ENCODE results near the gene RBPMS2.
A peak's percentile ranks its signal among the peaks of the same experiment; 100 is the strongest.

RBPMS2 gene

DNA sequence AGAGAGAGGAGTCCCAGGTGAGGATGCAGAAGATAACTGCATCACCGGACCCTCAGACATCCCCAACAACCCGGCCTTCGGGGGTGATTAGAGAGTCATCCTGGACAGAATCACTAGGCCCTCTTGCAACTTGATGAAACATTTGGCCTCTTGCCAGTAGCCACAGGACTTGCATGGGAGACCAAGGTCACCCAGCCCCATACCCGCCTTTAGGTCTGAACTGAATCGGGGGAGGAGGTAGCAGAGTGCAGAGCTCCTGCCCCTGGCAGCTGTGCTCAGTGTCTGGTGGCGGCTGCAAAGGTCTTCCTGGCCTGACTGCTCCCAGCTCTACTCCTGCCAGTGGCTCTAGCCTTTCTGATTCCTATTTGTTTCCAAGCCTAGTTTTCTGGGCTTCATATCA, 37.7 kb upstream of the RBPMS2 start:
- H3K36me3 ChIP-seq (ENCODE audit: control insufficient read depth, insufficient read depth, low read length) = peaks cover 3% of the 10 kb centered on the region
- H3K79me2 ChIP-seq (ENCODE audit: control insufficient read depth, insufficient read depth, low read length) = no peaks in the 10 kb centered on the region
- no peaks in the 10 kb centered on the region for H3K27me3 ChIP-seq (ENCODE audit: insufficient read depth, low read length, poor library complexity)
- H3K23ac ChIP-seq (ENCODE audit: low read length) = no peak overlapping the region
- H3K27ac ChIP-seq (ENCODE audit: low read depth, low read length) = peak overlapping the region; percentile 15
- H2BK5ac ChIP-seq (ENCODE audit: low read length) = no peak overlapping the region
- peaks cover 21% of the 10 kb centered on the region for H3K4me1 ChIP-seq (ENCODE audit: control insufficient read depth, low read depth, low read length)
- H3K79me1 ChIP-seq (ENCODE audit: low read length) = no peaks in the 10 kb centered on the region
- no CpG with 5 or more reads among the region's 6 CpGs for WGBS (ENCODE audit: extremely low coverage, insufficient coverage, low lambda C conversion rate)
- peak overlapping the region; percentile 71 for H3K4ac ChIP-seq (ENCODE audit: low read depth, low read length)
- DNase-seq = peak; percentile 58
- no peak overlapping the region for H2AK5ac ChIP-seq (ENCODE audit: low read length)
- no peak overlapping the region for H3K4me3 ChIP-seq (ENCODE audit: low read length)
- peak overlapping the region; percentile 76 for H2BK120ac ChIP-seq (ENCODE audit: low read depth, low read length)
- H3K18ac ChIP-seq (ENCODE audit: low read length) = peak overlapping the region; percentile 57
- no peak overlapping the region for H3K4me2 ChIP-seq (ENCODE audit: low read length)
- peak overlapping the region; percentile 74 for H3K56ac ChIP-seq (ENCODE audit: low read length)
- no peak overlapping the region for H4K8ac ChIP-seq (ENCODE audit: low read depth, low read length)
- no peak overlapping the region for H2BK15ac ChIP-seq (replicated peaks; ENCODE audit: low read depth)
- H3K9ac ChIP-seq (ENCODE audit: low read length) = peak overlapping the region; percentile 38
- H4K5ac ChIP-seq (ENCODE audit: low read length) = no peak overlapping the region

DNA sequence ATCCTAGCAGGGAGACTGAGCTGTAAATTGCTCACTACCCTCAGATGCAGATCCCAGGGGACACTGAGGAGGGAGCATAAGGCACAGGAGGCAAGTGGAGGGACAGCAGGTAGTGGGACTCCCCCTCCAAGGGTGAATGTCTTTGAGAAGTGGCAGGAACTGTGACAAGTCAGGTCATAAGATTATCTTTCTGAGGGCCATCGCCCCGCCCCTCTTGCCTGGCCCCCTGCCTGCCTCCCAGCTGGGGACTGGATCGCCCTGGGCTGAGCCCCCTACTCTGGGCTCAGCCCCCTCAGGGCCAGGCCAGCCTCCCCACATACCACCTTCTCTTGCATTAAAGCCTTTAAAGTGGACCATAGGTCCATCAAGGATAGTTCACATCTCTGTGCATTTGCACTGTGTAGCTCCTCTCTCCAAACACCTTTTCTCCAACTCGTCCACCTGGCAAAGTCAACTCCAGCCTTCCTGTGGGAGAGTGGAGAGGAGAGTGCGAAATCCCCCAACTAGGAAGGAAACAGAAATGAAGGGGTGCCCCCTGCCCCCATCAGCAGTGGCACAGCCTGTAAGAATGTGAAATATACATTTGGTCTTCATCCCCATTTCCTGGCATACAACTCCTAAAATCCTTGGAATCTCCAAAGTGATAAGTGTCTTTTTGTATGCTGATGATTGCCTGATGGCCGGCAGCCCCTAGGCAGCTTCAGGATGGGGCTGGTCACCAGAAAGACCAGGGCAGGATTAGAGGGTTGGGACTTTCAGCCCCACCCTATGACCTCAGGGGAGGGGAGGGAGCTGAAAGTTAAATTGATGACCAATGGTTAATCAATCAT, 35.3 kb upstream of the RBPMS2 start:
- Histone ChIP-seq H3K27ac (ENCODE audit: low read depth, low read length) (peak overlapping the region; percentile 96), H4K5ac (ENCODE audit: low read length) (no peak overlapping the region), H3K4me1 (ENCODE audit: control insufficient read depth, low read depth, low read length) (peaks cover 27% of the 10 kb centered on the region), H3K4ac (ENCODE audit: low read depth, low read length) (peak overlapping the region; percentile 81), H3K79me2 (ENCODE audit: control insufficient read depth, insufficient read depth, low read length) (no peaks in the 10 kb centered on the region), H3K27me3 (ENCODE audit: insufficient read depth, low read length, poor library complexity) (no peaks in the 10 kb centered on the region), H2AK5ac (ENCODE audit: low read length) (peak overlapping the region; percentile 94), H3K18ac (ENCODE audit: low read length) (peak overlapping the region; percentile 81), H3K23ac (ENCODE audit: low read length) (no peak overlapping the region), H3K4me2 (ENCODE audit: low read length) (peak overlapping the region; percentile 37), H2BK15ac (replicated peaks; ENCODE audit: low read depth) (no peak overlapping the region), H2BK5ac (ENCODE audit: low read length) (peak overlapping the region; percentile 75), H3K9ac (ENCODE audit: low read length) (peak overlapping the region; percentile 60), H3K4me3 (ENCODE audit: low read length) (no peak overlapping the region), H2BK120ac (ENCODE audit: low read depth, low read length) (peak overlapping the region; percentile 17), H4K8ac (ENCODE audit: low read depth, low read length) (no peak overlapping the region), H3K56ac (ENCODE audit: low read length) (peak overlapping the region; percentile 84), H3K36me3 (ENCODE audit: control insufficient read depth, insufficient read depth, low read length) (peaks cover 2% of the 10 kb centered on the region), H3K79me1 (ENCODE audit: low read length) (no peaks in the 10 kb centered on the region)
- no CpG with 5 or more reads among the region's 6 CpGs for WGBS (ENCODE audit: extremely low coverage, insufficient coverage, low lambda C conversion rate)
- DNase-seq = peak; percentile 94

DNA sequence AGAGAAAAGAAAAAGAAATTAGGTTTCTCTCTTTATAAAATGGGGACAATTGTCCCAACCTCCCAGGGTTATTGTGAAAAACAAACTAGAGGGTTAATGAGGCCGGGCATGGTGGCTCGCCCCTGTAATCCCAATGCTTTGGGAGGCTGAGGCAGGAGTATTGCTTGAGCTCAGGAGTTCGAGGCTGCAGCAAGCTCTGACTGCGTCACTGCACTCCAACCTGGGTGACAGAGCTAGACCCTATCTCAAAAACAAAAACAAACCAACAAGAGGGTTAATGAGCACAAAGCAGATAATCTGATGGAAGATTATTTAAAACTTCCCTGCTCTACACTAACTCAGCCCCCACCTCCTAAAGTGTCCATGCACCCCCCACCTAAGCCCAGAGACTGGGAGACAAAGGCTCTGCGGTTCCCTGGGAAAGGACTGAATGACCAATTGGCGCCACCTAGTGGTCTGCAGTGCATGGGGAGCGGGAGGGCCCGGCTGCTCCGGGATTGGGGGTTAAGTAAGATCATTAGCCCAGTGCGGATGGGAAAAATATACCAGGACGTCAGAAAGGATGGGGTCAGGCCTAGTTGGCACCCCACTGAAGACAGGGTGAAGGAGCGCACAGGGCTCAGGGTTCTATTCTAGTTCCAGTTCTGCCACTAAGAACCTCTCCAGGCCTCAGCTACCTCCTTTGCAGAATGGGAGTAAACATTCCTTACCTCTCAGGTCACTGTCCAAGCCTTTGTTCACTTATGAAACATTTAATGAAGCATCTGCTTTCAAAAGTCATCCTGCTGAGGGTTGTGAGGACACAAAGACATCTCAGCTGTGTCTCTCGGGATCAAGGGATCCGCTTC, 34.5 kb upstream of the RBPMS2 start:
- Histone ChIP-seq H3K4ac (ENCODE audit: low read depth, low read length) (peak overlapping the region; percentile 81), H3K27ac (ENCODE audit: low read depth, low read length) (peak overlapping the region; percentile 96), H3K4me3 (ENCODE audit: low read length) (no peak overlapping the region), H3K18ac (ENCODE audit: low read length) (peak overlapping the region; percentile 81), H3K79me1 (ENCODE audit: low read length) (no peaks in the 10 kb centered on the region), H4K5ac (ENCODE audit: low read length) (no peak overlapping the region), H3K79me2 (ENCODE audit: control insufficient read depth, insufficient read depth, low read length) (no peaks in the 10 kb centered on the region), H3K56ac (ENCODE audit: low read length) (peak overlapping the region; percentile 91), H2BK15ac (replicated peaks; ENCODE audit: low read depth) (no peak overlapping the region), H3K27me3 (ENCODE audit: insufficient read depth, low read length, poor library complexity) (no peaks in the 10 kb centered on the region), H4K8ac (ENCODE audit: low read depth, low read length) (no peak overlapping the region), H3K36me3 (ENCODE audit: control insufficient read depth, insufficient read depth, low read length) (no peaks in the 10 kb centered on the region), H3K4me2 (ENCODE audit: low read length) (peak overlapping the region; percentile 37), H3K23ac (ENCODE audit: low read length) (no peak overlapping the region), H2BK5ac (ENCODE audit: low read length) (peak overlapping the region; percentile 84), H2AK5ac (ENCODE audit: low read length) (peak overlapping the region; percentile 94), H3K9ac (ENCODE audit: low read length) (peak overlapping the region; percentile 60), H2BK120ac (ENCODE audit: low read depth, low read length) (peak overlapping the region; percentile 17), H3K4me1 (ENCODE audit: control insufficient read depth, low read depth, low read length) (peaks cover 27% of the 10 kb centered on the region)
- no CpG with 5 or more reads among the region's 14 CpGs for WGBS (ENCODE audit: extremely low coverage, insufficient coverage, low lambda C conversion rate)
- peak; percentile 93 for DNase-seq

DNA sequence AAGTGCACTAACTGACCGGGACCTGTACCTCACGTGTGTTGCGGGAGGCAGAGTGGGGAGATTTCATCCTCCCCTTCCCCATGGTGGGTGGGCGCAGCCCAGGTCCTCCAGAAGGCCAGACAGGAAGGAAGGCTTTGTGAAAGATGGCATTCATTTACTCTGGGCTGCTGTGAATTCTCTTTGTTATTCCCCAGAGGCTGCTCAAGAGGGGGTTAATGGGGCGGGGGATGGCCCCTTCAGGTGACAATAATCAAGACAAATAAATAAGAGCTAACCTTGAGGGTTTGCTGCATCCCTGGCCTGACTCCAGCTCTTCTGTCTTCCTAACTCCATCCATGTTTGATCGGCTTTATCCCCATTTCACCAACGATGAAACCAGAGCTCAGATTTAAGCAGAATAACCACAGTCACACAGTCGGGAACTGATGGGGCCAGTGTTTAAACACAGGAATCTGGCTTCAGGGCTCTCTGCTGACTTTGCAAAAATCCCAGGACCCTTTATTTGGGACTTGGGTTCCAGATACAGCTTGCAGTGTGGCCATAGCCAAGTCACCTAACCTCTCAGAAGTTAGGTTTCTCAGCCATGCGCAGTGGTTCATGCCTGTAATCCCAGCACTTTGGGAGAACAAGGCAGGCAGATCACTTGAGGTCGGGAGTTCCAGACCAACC, 33.5 kb upstream of the RBPMS2 start:
- no peaks in the 10 kb centered on the region for H3K36me3 ChIP-seq (ENCODE audit: control insufficient read depth, insufficient read depth, low read length)
- H2AK5ac ChIP-seq (ENCODE audit: low read length) = no peak overlapping the region
- no peak overlapping the region for H3K23ac ChIP-seq (ENCODE audit: low read length)
- H4K8ac ChIP-seq (ENCODE audit: low read depth, low read length) = no peak overlapping the region
- peak overlapping the region; percentile 13 for H3K4me2 ChIP-seq (ENCODE audit: low read length)
- no peaks in the 10 kb centered on the region for H3K27me3 ChIP-seq (ENCODE audit: insufficient read depth, low read length, poor library complexity)
- peak overlapping the region; percentile 94 for H2BK5ac ChIP-seq (ENCODE audit: low read length)
- peak overlapping the region; percentile 91 for H3K56ac ChIP-seq (ENCODE audit: low read length)
- peak overlapping the region; percentile 56 for H3K9ac ChIP-seq (ENCODE audit: low read length)
- H3K79me1 ChIP-seq (ENCODE audit: low read length) = no peaks in the 10 kb centered on the region
- no peak overlapping the region for H4K5ac ChIP-seq (ENCODE audit: low read length)
- peak overlapping the region; percentile 81 for H3K27ac ChIP-seq (ENCODE audit: low read depth, low read length)
- peaks cover 27% of the 10 kb centered on the region for H3K4me1 ChIP-seq (ENCODE audit: control insufficient read depth, low read depth, low read length)
- no peak overlapping the region for H2BK120ac ChIP-seq (ENCODE audit: low read depth, low read length)
- H3K4me3 ChIP-seq (ENCODE audit: low read length) = no peak overlapping the region
- peak; percentile 79 for DNase-seq
- H3K79me2 ChIP-seq (ENCODE audit: control insufficient read depth, insufficient read depth, low read length) = no peaks in the 10 kb centered on the region
- H3K4ac ChIP-seq (ENCODE audit: low read depth, low read length) = peak overlapping the region; percentile 71
- peak overlapping the region; percentile 63 for H3K18ac ChIP-seq (ENCODE audit: low read length)
- H2BK15ac ChIP-seq (replicated peaks; ENCODE audit: low read depth) = no peak overlapping the region
- no CpG with 5 or more reads among the region's 10 CpGs for WGBS (ENCODE audit: extremely low coverage, insufficient coverage, low lambda C conversion rate)

DNA sequence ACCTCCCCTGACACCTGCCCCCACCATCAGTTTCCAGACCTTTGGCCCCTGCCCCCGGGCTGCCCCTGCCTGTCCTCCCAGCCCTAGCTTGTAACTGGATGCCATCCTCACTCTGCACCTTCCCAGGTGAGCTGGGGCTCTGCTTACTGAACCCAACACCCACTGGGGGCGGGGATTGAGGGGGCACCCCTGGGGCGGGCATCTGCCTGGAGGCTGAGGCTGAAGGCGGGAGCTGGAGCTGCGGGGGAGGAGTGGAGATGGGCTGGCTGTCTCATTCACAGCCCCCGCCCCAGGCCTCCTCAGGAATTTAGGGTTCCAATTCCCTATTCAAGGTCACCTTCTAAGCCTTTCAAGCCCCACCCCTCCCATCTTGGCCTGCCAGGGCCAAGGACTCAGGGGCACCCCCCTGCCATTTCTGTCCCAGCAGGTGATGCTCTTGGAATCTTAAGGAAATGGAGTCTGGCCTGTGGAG, 32.4 kb upstream of the RBPMS2 start:
- Histone ChIP-seq H2AK5ac (ENCODE audit: low read length) (no peak overlapping the region), H3K79me1 (ENCODE audit: low read length) (no peaks in the 10 kb centered on the region), H3K36me3 (ENCODE audit: control insufficient read depth, insufficient read depth, low read length) (no peaks in the 10 kb centered on the region), H3K4ac (ENCODE audit: low read depth, low read length) (peak overlapping the region; percentile 85), H3K27ac (ENCODE audit: low read depth, low read length) (peak overlapping the region; percentile 63), H2BK15ac (replicated peaks; ENCODE audit: low read depth) (no peak overlapping the region), H3K27me3 (ENCODE audit: insufficient read depth, low read length, poor library complexity) (no peaks in the 10 kb centered on the region), H4K5ac (ENCODE audit: low read length) (no peak overlapping the region), H2BK5ac (ENCODE audit: low read length) (no peak overlapping the region), H4K8ac (ENCODE audit: low read depth, low read length) (no peak overlapping the region), H3K56ac (ENCODE audit: low read length) (peak overlapping the region; percentile 69), H3K4me3 (ENCODE audit: low read length) (no peak overlapping the region), H3K23ac (ENCODE audit: low read length) (no peak overlapping the region), H3K4me2 (ENCODE audit: low read length) (no peak overlapping the region), H3K18ac (ENCODE audit: low read length) (peak overlapping the region; percentile 82), H3K4me1 (ENCODE audit: control insufficient read depth, low read depth, low read length) (peaks cover 20% of the 10 kb centered on the region), H3K9ac (ENCODE audit: low read length) (peak overlapping the region; percentile 40), H3K79me2 (ENCODE audit: control insufficient read depth, insufficient read depth, low read length) (no peaks in the 10 kb centered on the region), H2BK120ac (ENCODE audit: low read depth, low read length) (peak overlapping the region; percentile 62)
- DNase-seq = peak; percentile 74
- no CpG with 5 or more reads among the region's 6 CpGs for WGBS (ENCODE audit: extremely low coverage, insufficient coverage, low lambda C conversion rate)
